Tibial nerve (tissue), 4 donors: ENCODE results near the gene MYO1B.

Source experiments
- EP300 ChIP-seq, 2 donors: sonication (generic); formaldehyde crosslinking; IDR thresholded peaks; one replicate each; pipeline ENCODE4 v1.6.1; 2017; ENCODE audit warnings: antibody characterized with exemption in 2 of 2, mild to moderate bottlenecking in 1 of 2
- POLR2A ChIP-seq, 2 donors: fragments of 450-650 bp; IDR thresholded peaks; one replicate each; pipeline ENCODE4 v1.6.1; 2017; ENCODE audit warnings: antibody characterized with exemption in 2 of 2, mild to moderate bottlenecking in 2 of 2, moderate library complexity in 2 of 2
- TF ChIP-seq, protein P1 (sequence below), 5 experiments: fragments of 200-600 bp in 3 of 5; fragments of 450-650 bp in 2 of 5; sonication (generic) in 3 of 5; IDR thresholded peaks; one replicate each; pipeline ENCODE4 v1.5.1; 2016 to 2019; ENCODE audit warnings: antibody characterized with exemption in 5 of 5, mild to moderate bottlenecking in 3 of 5, moderate library complexity in 2 of 5

- no peak for TF ChIP-seq POLR2A (IDR thresholded peaks at IDR 0.05)
- TF ChIP-seq, protein P1, sequence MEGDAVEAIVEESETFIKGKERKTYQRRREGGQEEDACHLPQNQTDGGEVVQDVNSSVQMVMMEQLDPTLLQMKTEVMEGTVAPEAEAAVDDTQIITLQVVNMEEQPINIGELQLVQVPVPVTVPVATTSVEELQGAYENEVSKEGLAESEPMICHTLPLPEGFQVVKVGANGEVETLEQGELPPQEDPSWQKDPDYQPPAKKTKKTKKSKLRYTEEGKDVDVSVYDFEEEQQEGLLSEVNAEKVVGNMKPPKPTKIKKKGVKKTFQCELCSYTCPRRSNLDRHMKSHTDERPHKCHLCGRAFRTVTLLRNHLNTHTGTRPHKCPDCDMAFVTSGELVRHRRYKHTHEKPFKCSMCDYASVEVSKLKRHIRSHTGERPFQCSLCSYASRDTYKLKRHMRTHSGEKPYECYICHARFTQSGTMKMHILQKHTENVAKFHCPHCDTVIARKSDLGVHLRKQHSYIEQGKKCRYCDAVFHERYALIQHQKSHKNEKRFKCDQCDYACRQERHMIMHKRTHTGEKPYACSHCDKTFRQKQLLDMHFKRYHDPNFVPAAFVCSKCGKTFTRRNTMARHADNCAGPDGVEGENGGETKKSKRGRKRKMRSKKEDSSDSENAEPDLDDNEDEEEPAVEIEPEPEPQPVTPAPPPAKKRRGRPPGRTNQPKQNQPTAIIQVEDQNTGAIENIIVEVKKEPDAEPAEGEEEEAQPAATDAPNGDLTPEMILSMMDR (IDR thresholded peaks at IDR 0.05) = no peak
- no peak for TF ChIP-seq EP300 (IDR thresholded peaks at IDR 0.05)
These were observed 40.0 kb downstream of the MYO1B start for GRCh38 chr2:191285252-191285651.
